GM12874 (cell line): ENCODE data around the gene EDC4.

Experiments
- CTCF ChIP-seq: IDR thresholded peaks from 2 replicates; pipeline ENCODE4 v1.5.1; 2011; ENCODE audit warnings: low read depth, mild to moderate bottlenecking, control low read depth, low read length, moderate library complexity; ENCODE audit not compliant: insufficient read depth

Gene EDC4

GRCh38 chr16:67886387-67886786 is 13.5 kb downstream of the EDC4 start:
- TF ChIP-seq CTCF: no peak

- TF ChIP-seq CTCF: no peak
Measured at GRCh38 chr16:67888331-67888730, 15.5 kb downstream of the EDC4 start.

- no peak for TF ChIP-seq CTCF
Measured at GRCh38 chr16:67892375-67892774, 19.5 kb downstream of the EDC4 start.

- no peak for TF ChIP-seq CTCF
Measured at GRCh38 chr16:67892899-67893742, 20.3 kb downstream of the EDC4 start, which contains the start of gene PSKH1. Gene PSKH1, plus strand, starts transcription at chr16:67893254. Its CDS starts 15,496 bp downstream, at chr16:67908750.

- no peak for TF ChIP-seq CTCF
Measured at GRCh38 chr16:67893743-67894399, 21.0 kb downstream of the EDC4 start.

- TF ChIP-seq CTCF: no peak
Measured at GRCh38 chr16:67897231-67897630, 24.4 kb downstream of the EDC4 start.

- TF ChIP-seq CTCF: no peak
Measured at GRCh38 chr16:67901734-67902133, 28.9 kb downstream of the EDC4 start.
